ENCODE measurements around the gene TMEM125.

The TMEM125 gene

DNA sequence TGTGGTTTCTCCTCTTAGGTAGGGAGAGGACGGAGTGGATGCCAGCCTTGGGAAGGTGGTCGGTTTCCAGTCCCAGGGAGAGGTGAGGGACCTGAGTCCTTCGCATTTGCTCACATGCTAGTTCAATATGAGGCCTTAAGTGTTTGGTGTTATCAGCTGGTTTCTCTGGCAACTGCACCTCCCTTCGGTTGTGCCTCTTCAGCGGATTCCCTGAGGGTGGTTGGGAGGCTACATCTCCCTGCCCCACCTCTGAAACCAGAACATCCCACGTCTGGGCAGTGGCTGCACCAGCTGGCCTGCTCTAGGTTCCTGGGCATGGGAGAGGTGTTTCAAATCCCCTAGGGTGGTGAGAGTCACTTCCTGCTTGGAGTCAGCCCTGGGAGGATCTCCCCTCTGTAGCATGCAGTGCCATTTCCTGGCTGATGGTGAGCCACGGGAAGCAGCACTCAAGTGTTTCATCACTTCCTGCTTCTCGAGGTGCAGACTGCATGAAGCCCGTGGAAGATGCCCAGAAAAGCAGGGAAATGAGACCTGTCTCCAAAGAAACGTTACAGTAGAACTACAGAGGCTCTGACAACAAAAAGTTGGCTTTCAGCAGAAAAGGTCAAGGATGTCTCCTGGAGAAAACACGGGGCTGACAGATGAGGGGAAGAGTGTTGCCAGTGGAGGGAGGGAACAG lies 4.5 kb downstream of the TMEM125 start:
- DNase-seq (ENCODE audit: low read depth, low spot score), result no peak

DNA sequence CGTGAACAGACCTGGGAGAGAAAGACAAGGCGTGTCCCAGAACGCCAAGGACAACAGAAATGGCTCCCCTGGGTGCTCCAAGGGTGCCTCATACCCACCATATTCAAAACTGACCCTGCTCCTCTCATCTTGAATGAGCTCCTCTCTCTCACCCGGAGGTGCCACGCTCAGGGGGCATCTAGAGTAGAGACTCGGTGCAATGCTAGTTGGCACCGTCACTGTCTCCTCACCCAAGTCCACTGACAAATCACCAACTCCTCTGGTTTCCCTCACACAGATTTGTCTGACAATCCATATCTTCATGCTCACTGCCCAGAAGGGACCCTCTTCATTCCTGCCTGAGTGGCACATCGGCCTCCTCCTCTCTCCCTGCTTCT lies 5.0 kb downstream of the TMEM125 start:
- DNase-seq (ENCODE audit: low read depth, low spot score), result no peak

DNA sequence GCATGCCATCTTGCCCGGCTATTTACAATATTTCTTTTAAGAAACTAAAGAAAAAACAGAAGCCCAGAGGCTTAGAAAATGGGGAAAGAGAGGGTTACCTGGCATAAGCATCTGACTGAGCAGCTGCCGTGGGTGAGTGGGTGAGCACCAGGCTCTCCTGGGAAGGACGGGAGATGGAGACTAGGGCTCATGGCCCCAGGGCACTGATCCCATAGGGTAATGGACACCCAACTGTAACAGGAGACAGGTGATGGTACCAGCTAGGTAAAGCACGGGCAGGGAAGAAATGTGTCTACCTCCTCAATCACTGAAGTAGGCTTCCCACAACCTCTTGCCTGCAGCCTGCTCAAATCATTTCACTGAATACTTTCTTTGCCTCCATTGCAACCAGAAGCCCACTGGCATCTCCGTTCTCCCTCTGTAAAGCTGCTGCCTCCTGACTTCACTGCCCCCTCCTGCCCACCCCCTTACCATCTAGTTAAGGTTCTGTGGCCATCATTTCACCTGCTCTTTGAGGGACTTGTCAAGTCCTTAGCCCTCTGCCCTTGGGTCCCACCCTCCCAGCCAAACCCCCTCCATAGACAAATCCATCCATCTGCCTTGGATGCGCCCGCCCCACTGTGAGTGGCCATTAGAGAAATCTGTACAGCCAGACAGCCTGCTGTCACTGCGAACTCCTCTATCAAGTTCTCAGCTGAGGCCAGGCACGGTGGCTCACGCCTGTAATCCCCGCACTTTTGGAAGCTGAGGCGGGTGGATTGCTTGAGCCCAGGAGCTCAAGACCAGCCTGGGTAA lies 6.2 kb downstream of the TMEM125 start:
- DNase-seq (ENCODE audit: low read depth, low spot score), result no peak

DNA sequence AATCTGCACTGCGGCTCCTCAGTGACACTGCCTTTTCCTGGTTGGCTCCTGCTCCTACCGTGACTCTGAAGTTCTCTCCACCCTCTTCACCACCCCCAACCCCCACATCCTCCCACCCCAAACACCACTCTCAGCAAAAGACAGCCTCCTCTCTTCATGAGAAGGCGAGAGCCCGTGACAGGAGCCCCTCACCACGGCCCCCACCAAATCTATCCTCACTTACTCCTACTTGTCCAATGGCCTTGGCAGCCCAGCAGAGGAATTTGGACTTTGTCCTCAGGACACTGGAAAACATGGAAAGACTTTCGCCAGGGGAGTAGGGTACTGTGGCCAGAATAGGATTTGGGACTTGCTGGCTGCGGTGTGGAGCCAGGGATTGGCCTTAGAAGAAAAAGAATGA lies 6.9 kb downstream of the TMEM125 start:
- DNase-seq (ENCODE audit: low read depth, low spot score), result no peak

DNA sequence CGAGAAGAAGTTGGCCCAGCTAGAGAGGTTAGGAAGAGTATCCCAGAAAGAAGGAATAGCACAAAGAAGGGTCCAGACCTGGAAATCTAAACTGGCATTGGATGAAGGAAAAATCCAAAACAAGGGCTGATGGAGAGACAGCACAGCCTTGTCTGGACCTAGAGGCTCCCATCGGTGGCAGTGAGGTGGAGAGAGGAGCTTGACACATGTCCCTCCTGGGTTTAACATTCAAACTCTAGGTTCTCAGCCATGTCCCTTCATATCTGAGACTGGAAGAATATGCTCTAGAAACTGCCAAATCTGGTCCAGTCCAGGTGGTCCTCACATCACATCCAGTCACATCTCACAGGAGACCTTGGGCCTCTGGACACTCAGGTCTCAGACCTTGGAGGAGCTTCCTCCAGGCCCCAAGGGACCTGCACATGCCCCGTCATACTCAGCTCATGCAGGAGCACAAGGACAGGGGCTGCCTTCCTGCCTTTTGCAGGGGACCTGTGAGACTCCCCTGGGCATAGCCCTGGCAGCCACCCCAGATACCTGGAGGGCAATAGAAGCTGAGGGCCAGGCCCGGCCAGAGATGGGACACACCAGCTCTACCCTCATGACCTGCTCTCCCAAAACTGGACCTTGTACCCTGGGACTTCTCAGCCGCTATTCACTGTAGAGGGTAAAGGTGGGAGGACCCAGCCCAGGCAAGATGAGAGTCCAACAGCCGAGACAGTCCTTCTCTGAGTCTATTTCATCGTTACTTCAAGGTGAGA lies 7.5 kb downstream of the TMEM125 start:
- no peak for DNase-seq (ENCODE audit: low read depth, low spot score)

DNA sequence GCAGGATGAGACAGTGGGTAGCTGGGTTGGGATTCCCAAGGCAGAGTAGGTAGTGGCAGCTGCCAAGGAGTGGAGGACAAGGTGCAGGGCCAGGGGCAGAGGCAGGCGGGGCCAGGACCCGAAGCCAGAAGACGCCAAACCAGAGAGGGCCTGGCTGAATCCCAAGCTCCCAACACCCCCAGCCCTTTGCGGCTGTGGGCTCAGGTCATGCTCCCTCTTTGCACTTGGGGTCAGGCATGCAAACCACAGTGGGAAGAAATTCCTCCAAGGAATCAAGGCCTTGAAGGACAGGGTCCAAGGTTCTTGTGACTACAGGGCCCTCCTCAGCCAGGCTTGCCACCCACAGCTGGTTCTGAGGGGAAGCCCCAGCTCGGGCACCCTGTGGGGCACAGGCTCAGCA lies 9.4 kb downstream of the TMEM125 start:
- DNase-seq (ENCODE audit: low read depth, low spot score), result no peak

DNA sequence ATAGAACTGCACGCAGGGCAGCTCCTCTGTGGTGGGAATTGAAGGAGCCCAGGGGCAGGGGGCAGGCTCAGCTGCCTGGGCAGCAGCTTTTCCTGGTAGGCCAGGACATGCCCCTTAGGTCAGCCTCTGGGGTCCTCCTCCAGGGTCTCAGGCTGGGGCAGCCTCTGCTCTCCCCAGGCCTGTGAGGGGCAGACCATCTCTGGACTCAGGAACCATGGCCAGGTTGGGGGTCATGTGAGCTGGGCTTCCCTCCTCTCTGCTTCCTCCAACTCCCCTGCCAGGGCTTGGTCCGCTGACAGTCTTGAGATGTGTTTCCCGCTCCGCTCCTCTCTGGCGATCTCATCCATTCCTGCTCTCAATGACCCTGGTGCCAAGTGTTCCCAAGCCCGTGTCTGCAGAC lies 9.9 kb downstream of the TMEM125 start:
- no peak for DNase-seq (ENCODE audit: low read depth, low spot score)

DNA sequence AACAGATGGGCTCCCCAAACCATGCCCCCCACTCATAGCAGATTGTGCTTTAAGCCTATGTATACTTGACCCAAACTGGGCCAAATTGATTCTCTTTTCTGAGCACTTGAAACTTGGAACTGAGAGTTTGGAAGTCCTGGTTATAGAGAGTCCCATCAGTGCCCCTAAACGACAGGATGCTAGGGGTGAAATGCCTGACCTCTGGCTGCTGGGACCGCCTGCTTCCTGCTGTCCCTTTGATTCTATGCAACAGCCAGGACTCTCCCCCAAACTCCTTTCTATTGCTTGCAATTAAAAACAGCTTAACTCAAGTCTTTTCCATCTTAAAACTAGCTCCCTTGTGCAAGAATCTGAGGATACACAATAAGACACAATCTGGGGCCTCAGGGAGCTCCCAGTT lies 10.9 kb downstream of the TMEM125 start:
- DNase-seq (ENCODE audit: low read depth, low spot score), result no peak

DNA sequence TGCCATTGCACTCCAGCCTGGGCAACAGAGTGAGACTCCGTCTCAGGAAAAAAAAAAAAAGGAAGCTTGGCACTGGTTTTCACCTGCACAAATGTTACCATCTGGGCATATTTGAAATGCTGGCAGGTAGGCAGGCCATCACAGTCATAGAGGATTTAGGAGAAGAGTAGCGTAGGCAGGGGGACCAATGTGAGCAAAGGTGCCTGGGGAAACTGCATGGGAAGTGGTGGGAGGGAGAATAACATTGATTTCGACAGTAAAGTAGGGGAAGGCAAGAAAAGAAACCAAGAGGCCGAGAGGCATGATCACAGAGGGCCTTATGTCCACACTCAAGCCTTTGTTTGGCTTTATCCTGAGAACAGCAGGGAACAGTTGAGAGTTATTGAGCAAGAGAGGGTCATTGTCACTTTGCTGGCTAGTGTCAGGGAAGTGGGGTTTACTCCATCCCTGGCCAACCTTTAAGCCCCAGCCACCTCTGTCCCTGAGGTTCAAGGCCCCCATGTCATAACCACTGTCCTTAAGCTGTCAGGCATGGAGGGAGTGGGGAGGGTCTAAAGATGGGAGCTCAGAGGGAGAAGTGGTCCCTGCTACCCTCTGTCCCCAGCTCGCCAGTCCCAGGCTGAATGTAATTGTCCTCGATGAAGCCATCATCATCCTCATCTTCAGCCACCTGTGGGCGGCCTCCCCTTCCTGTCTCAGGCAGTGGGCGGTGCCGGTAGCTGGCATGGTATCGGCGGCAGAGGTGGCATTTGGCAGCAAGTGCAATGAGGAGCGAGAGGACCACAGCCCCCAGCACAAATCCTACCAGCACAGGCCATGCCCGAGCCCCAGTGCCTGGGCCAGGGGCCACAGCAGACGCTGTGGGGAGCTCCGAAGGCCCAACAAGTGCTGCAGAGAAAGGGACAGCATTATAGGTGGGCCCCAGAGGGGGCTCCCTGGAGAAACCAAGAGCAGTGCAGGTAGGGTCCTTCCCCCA lies 12.7 kb downstream of the TMEM125 start:
- no peak for DNase-seq (ENCODE audit: low read depth, low spot score)

DNA sequence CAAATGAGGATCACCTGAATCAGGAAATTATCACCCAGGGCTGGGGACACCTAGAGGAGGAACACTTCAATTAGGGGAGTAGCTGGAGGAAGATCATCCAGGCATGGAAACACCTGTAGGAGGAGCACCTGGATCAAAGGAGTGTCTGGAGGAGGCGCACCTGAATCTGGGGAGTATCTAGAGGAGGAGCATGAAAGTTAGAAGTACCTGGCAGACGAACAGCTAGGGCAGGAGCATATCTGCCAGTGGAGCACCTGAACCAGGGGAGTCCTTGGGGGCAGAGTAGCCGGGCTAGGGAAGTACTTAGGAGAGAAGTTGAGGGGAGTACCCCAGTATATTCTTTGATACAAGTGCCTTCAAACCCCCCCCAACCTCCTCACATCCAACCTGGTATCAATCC lies 14.3 kb downstream of the TMEM125 start:
- DNase-seq (ENCODE audit: low read depth, low spot score), result no peak

DNA sequence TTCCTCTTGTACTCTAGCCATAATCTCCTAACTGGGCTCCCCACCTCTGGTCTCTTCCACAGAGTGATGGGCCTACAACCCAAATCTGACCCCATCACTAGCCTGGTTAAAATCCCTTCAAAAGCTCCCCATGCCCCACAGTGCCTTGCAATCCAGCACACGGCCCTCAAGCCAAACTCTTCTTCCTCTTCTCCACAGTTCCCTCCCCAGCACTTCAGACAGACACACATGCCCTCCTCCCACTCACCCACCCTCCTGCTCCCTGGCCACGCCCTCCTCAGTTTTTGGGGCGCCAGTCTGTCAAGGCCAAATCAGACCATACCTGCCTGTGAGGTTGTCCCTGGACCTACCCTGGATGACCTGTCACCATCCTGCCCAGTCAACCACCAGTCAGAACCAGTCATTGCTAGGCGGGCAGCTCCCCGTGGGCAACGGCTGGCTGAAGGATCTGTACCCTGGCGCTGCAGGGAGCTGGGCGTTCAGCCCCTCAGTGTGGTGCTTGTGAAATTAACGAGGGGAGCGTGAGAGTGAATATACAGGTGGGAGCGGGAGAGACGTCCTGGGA lies 14.8 kb downstream of the TMEM125 start:
- DNase-seq (ENCODE audit: low read depth, low spot score), result no peak

DNA sequence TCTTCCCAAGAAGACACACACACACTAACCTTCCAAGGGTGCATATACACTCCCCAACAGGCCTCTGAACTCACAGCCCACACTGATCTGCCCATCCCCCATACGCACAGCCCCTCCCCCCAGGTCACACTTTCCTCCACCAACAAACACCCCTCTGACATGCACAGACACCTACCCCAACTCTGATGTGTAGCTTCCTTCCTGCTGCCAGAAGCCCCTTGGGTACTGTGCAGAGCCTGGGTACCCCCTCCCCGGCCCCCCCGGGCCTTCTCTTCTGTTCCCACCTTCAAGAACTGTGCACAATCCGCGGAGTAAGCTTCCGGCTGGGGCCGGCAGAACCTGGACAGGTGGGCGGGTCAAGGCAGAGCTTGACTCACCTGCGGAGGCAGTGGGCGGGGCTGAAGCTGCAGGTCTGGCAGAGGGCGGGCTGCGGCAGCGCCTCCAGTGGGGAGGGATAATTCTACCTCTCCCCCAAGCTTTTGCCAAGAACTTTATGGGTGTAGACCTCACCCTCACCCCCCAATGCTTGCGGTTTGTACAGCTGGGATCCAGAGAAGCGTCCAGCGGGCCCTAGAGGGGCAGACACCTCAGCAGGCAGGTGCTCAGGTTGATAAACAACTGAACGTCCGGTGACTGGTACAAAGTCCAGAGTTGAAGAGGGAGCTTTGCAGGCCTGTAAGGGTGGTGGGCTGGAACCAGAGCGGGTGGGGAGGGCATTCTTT lies 15.6 kb downstream of the TMEM125 start, which contains the start of gene C1orf210:
Gene C1orf210, minus strand, starts transcription at position 313 of the 722 bp plus-strand sequence. CDS start 2,311 bp downstream, outside the sequence.
- peak; percentile 83 for DNase-seq (ENCODE audit: low read depth, low spot score)

DNA sequence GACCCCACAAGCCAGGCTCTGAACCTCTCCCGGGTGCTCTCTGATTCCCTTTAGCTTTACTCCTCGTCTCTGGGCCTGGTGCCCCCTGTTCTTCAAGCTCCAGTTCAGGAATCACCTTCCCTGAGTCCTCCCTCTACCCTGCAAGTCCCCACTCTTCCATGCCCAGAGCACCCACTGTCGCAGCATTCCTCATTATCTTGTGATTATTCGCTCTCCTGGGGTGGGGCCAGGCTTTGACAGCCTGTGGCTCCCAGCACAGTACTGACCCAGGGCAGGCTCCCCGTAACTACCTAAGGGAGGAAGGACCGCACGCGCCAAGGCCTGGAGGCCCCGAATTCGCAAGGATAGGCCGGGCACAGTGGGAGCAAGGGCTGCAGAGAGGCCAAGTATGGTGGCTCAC lies 16.3 kb downstream of the TMEM125 start:
- DNase-seq (ENCODE audit: low read depth, low spot score), result no peak

DNA sequence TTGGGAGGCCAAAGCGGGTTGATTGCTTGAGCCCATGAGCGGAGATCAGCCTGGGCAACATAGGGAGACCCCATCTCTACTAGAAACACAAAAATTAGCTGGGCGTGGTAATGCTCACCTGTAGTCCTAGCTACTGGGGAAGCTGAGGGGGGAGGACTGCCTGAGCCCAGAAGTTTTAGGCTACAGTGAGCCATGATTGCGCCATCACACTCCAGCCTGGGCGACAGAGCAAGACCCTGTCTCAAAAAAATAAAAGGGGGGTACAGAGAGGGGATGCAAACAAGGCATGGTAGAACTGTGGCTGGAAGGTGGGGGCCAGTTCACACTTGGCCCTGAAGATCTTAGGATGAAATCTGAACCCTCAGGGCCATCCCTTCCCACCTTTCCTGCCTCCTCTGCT lies 16.8 kb downstream of the TMEM125 start:
- DNase-seq (ENCODE audit: low read depth, low spot score), result no peak

DNA sequence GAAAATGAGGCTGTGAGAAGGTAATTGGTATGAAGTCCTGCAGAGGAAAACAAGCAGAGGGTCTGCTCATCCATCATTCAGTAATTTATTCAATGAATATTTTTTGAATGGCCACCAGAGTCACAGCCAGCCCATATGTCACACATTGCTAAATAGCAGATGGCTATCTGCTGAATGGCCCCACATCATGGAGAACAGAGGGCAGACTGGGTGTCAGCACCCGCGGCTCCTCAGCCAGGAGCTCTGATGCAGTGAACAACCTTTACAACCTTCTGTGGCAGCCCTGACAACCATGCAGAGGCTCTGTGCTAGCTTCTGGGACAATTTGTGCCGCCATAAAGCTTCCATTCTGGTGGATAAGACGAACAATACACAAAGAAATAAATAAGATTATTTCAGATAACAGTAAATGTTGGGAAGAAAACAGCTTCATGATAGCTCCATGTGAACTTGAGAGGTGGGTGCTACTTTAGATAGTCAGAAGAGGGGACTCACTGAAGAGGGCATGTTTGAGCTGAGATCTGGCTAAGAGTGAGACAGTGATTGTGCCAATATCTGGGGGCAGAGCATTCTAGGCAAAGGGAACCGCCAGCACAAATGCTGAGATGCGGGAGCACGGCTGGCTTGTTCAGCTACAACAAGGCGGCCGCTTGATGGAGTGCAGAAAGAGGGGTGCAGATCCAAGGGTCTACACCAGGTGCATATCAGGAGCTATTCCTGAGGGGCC lies 18.4 kb downstream of the TMEM125 start:
- DNase-seq (ENCODE audit: low read depth, low spot score), result no peak

DNA sequence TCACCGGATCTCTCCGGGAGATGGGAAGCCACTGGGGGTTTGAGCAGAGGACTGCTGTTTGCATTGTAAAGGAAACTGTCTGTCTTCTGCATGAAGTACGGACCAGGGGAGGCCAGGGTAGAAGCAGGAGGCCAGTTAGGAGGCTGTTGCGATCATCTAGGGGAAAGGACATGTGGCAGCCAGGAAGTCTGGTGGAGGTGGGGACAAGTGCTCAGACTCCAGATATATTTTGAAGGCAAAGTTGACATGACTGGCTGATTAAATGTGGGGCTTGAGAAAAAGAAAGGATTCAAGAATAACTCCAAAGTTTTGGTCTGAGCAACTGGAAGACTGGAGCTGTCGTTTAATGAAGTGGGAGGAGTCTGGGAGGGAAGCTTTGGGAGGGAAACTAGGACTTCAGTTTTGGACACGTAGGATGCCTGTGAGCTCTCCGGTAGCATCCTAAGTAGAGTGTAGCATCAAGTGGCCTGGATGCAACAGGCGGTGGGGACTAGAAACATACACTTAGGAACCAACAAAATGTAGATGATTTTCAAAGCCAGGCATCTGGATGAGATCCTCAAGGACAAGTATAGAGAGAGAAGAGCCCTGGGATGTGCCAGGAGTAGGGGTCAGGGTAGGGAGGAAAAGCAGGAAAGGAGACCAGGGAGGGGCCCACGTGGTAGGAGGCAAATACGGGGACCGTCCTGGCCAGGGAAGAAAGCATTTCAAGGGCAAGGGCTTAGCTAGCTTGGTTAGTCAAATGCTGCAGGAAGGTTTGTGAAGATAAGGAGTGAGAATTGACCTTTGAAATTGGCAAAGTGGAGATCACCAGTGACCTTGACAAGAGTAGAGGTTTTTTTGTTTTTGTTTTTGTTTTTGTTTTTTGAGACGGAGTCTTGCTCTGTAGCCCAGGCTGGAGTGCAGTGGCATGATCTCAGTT lies 19.3 kb downstream of the TMEM125 start:
- DNase-seq (ENCODE audit: low read depth, low spot score), result no peak

DNA sequence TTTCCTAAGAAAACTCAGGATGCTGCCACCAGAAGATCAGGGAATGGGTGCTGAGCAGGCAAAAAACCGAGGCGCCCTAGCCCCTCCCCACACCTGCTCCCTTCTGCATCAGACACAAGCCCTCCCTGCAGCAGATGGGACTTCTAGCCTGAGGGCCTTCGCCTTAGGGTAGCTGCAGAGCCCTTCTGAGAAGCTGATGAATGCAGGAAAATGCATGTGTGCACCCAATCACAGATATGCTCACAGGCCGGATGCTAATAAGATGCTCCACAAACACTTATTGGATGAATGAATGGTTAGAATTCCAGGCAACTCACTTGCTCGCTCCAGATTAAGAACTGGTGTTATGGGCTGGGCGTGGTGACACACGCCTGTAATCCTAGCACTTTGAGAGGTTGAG lies 22.4 kb downstream of the TMEM125 start:
- no peak for DNase-seq (ENCODE audit: low read depth, low spot score)

DNA sequence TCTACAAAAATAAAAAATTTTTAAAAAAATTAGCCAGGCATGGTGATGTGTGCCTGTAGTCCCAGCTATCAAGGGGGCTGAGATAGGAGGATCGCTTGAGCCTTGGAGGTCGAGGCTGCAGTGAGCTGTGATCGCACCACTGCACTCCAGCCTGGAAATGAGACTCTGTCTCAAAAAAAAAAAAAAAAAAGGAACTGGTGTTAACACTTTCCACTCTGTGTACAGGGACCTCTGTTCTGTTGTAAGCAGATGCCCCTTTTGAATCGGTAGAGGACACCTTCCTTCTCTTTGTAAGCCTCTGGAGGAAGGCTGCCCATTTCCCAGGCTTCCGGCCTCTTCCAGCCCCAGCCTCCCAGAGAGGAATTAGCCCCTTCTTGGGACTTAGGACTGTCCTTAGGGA lies 22.9 kb downstream of the TMEM125 start:
- DNase-seq (ENCODE audit: low read depth, low spot score), result no peak

DNA sequence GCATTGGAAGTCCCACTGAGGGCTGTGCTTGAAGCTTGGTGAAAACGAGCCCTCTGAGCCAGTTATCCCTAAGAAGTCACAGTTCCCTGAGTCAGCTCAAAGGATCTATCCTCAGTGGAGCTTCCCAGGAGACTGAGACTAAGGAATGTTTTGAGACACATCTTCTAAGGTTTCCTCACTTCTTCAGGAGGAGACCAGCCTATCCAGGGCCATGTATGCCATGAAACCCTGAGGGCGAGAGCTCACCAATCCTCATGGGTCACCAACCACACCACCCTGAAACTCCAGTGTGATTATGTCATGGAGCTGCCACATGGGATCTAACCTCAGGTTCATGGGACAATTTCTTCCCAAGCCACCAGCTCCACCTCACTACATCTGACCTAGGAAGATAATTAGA lies 23.4 kb downstream of the TMEM125 start:
- DNase-seq (ENCODE audit: low read depth, low spot score), result no peak

All from ELF-1 (cell line).